ENCODE measurements around the gene L1TD1. TPM values are rescaled to one million over a fixed set of nuclear protein-coding genes. Genes with fewer than 3 reads are reported as not detected.

The L1TD1 gene
- polyA plus RNA-seq, 2 of the 4 experiments (the other 2 are of a cell fraction) = not detected

GRCh38 chr1:62229468-62229867 is 34.8 kb downstream of the L1TD1 start (continued):
- no peak for TF ChIP-seq REST (IDR thresholded peaks at IDR 0.05)
- TF ChIP-seq ESRRA (IDR thresholded peaks at IDR 0.05; ENCODE audit: borderline replicate concordance, low read length) = no peak

GRCh38 chr1:62229932-62230331 is 35.3 kb downstream of the L1TD1 start:
- Histone ChIP-seq H3K4me1 (peaks cover 25% of the 10 kb centered on the region), H3K9me3 (no peaks in the 10 kb centered on the region), H3K4me2 (0 out of 3 replicates have a peak overlapping the region, but pooled peaks have one; percentile 1), H3K4me3 (no peak overlapping the region), H3K27ac (peak overlapping the region in 1 of 2 experiments; percentile 53; a peak in 3 of 6 replicates)
- 53% methylated on average over 2 of the region's 2 CpGs for WGBS (ENCODE audit: missing lambda C conversion rate)
- no peak for FAIRE-seq
- TF ChIP-seq REST (IDR thresholded peaks at IDR 0.05) (no peak), HDAC2 (IDR thresholded peaks at IDR 0.05) (no peak), RCOR1 (IDR thresholded peaks at IDR 0.05; ENCODE audit: low read depth, low read length) (no peak), NPAS2 (CRISPR knock-in tag; IDR thresholded peaks at IDR 0.05; ENCODE audit: borderline replicate concordance) (no peak), RARB (CRISPR knock-in tag; IDR thresholded peaks at IDR 0.05) (no peak), FOSL2 (IDR thresholded peaks at IDR 0.05) (no peak), FOSL2 (CRISPR knock-in tag; IDR thresholded peaks at IDR 0.05) (no peak), NFE2L2 (conservative IDR thresholded peaks at IDR 0.05; ENCODE audit: low read length) (no peak), CBX8 (IDR thresholded peaks at IDR 0.05) (no peak), MAX (IDR thresholded peaks at IDR 0.05) (no peak), TP53 (CRISPR knock-in tag; IDR thresholded peaks at IDR 0.05) (no peak)
- no peak for DNase-seq (ENCODE audit: low read depth in 1 of 2, low spot score in 1 of 2)
- peak in 1 of 2 experiments; percentile 37; a peak in 2 of 6 replicates for ATAC-seq
- ChIA-PET CTCF (interaction anchor here (0.9 to 2.2 kb wide), 2 partner anchors 9 to 55 kb away, joined by 3 to 8 read pairs; no protein-coding TSS in a partner anchor), POLR2A (no interaction called here)

GRCh38 chr1:62230718-62231117 is 36.1 kb downstream of the L1TD1 start:
- TF ChIP-seq PHF8 (IDR thresholded peaks at IDR 0.05; ENCODE audit: borderline replicate concordance, low read depth) (no peak), CHD4 (IDR thresholded peaks at IDR 0.05; ENCODE audit: borderline replicate concordance) (no peak), NFE2L2 (conservative IDR thresholded peaks at IDR 0.05; ENCODE audit: low read length) (no peak), CHD2 (IDR thresholded peaks at IDR 0.05; ENCODE audit: low read length, partially characterized antibody) (no peak), MAFK (IDR thresholded peaks at IDR 0.05; ENCODE audit: partially characterized antibody) (no peak), ZFP36 (IDR thresholded peaks at IDR 0.05; ENCODE audit: borderline replicate concordance, partially characterized antibody) (no peak), HOXB5 (CRISPR knock-in tag; IDR thresholded peaks at IDR 0.05) (no peak), RCOR1 (IDR thresholded peaks at IDR 0.05; ENCODE audit: low read depth, low read length) (no peak), FOSL2 (IDR thresholded peaks at IDR 0.05) (no peak), FOSL2 (CRISPR knock-in tag; IDR thresholded peaks at IDR 0.05) (peak; percentile 21; the same call in 1 of the 2 replicates), TFCP2L1 (CRISPR knock-in tag; IDR thresholded peaks at IDR 0.05) (no peak), CEBPB (IDR thresholded peaks at IDR 0.05) (no peak), POLR2A (IDR thresholded peaks at IDR 0.05; ENCODE audit: low read length) (no peak), GATA3 (IDR thresholded peaks at IDR 0.05; ENCODE audit: borderline replicate concordance) (peak; percentile 32; the same call in 1 of the 2 replicates), EHF (CRISPR knock-in tag; IDR thresholded peaks at IDR 0.05) (no peak)
- no peak for FAIRE-seq
- CTCF ChIA-PET = interaction anchor here (2.2 kb wide), 1 partner anchor 55 kb away, joined by 8 read pairs; no protein-coding TSS in a partner anchor
- no peak overlapping the region for H3K4me3 ChIP-seq
- POLR2A ChIA-PET = no interaction called here
- WGBS (ENCODE audit: missing lambda C conversion rate) = 29% methylated on average over 5 of the region's 5 CpGs
- H3K4me1 ChIP-seq = peaks cover 25% of the 10 kb centered on the region
- peak overlapping the region in 1 of 2 experiments; percentile 47; a peak in 2 of 6 replicates for H3K27ac ChIP-seq
- H3K4me2 ChIP-seq = 0 out of 3 replicates have a peak overlapping the region, but pooled peaks have one; percentile 33
- H3K9me3 ChIP-seq = no peaks in the 10 kb centered on the region
- peak; percentile 79 to 95 for ATAC-seq
- peak; percentile 30 to 62 for DNase-seq (ENCODE audit: low read depth in 1 of 2, low spot score in 1 of 2)

Data from A549 (cell line).